AG09309 (cell line): ENCODE data around the gene CDS2.
"Not testable (repeated sequence)": the region's sequence is repeated elsewhere in the genome, so short reads cannot be mapped to it uniquely, and the experiment has no call there.

Experiments
- DNase-seq: peaks from one replicate; pipeline ENCODE4 v3.0.0-alpha.2; 2010; ENCODE audit warnings: low read depth
- H3K4me3 ChIP-seq: 2 replicates; pipeline ENCODE4 v1.5.1; 2011; ENCODE audit warnings: mild to moderate bottlenecking, low read depth, low read length, moderate library complexity; ENCODE audit not compliant: control insufficient read depth
- TF ChIP-seq, protein P1 (sequence below): IDR thresholded peaks from 2 replicates; pipeline ENCODE4 v1.5.1; 2011; ENCODE audit warnings: mild to moderate bottlenecking, low read depth, low read length, inconsistent platforms; ENCODE audit not compliant: insufficient read depth, control insufficient read depth; ENCODE audit errors: missing control alignments

CDS2 gene

DNA sequence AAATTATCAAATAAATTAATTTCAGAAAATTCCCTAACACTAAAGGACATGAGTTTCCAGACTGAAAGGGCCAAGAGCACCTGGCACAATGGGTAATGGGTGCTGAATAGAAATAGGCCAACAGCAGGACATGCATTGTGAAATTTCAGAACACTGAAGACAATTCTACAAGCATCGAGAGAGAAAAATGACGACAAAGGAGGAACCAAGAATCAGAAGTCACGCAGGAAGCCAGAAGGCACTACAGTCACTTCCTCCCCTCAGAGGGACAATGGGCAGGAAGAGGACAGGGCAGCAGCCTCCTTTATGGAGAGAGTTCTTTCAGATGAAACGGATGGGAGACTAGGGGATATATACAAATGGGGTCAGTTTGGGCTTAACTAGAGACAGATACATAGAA lies 36.6 kb upstream of the CDS2 start:
- DNase-seq: no peak
- TF ChIP-seq, protein P1, sequence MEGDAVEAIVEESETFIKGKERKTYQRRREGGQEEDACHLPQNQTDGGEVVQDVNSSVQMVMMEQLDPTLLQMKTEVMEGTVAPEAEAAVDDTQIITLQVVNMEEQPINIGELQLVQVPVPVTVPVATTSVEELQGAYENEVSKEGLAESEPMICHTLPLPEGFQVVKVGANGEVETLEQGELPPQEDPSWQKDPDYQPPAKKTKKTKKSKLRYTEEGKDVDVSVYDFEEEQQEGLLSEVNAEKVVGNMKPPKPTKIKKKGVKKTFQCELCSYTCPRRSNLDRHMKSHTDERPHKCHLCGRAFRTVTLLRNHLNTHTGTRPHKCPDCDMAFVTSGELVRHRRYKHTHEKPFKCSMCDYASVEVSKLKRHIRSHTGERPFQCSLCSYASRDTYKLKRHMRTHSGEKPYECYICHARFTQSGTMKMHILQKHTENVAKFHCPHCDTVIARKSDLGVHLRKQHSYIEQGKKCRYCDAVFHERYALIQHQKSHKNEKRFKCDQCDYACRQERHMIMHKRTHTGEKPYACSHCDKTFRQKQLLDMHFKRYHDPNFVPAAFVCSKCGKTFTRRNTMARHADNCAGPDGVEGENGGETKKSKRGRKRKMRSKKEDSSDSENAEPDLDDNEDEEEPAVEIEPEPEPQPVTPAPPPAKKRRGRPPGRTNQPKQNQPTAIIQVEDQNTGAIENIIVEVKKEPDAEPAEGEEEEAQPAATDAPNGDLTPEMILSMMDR: no peak
- no peak overlapping the region for H3K4me3 ChIP-seq

- TF ChIP-seq, protein P1: no peak
- DNase-seq: no peak
- H3K4me3 ChIP-seq: no peak overlapping the region
These were observed 34.9 kb upstream of the CDS2 start for GRCh38 chr20:5091902-5092301.

DNA sequence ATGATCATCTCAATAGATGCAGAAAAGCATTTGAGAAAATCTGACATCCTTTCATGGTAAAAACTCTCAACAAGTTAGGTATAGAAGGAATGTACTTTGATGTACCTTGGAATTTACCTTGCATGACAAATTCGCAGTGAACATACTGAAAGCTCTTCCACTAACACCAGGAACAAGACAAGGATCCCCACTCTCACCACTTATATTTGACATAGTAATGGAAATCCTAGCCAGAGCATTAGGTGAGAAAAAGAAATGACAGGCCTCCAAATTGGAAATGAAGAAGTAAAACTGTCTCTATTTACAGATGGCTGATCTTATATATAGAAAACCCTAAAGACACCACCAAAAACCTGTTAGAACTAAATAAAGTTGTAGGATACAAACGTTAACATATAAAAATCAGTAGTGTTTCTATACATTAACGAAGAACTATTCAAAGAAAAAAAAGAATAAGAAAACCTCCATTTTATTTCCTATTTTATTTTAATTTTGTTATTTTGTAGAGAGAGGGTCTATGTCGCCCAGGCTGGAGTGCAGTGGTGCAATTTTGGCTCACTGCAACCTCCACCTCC lies 34.0 kb upstream of the CDS2 start:
- no peak for DNase-seq
- TF ChIP-seq, protein P1: no peak
- H3K4me3 ChIP-seq: no peak overlapping the region

- TF ChIP-seq, protein P1: no peak
- no peak for DNase-seq
- no peak overlapping the region for H3K4me3 ChIP-seq
These were observed 31.4 kb upstream of the CDS2 start for GRCh38 chr20:5095454-5095853.

- DNase-seq: no peak
- TF ChIP-seq, protein P1: no peak
- no peak overlapping the region for H3K4me3 ChIP-seq
These were observed 30.9 kb upstream of the CDS2 start for GRCh38 chr20:5095931-5096330.

- DNase-seq: no peak
- TF ChIP-seq, protein P1: no peak
- H3K4me3 ChIP-seq: no peak overlapping the region
These were observed 30.3 kb upstream of the CDS2 start for GRCh38 chr20:5096463-5096862.

- not testable (repeated sequence) for H3K4me3 ChIP-seq, DNase-seq
These were observed 27.8 kb upstream of the CDS2 start for GRCh38 chr20:5099009-5099408.

GRCh38 chr20:5099909-5100308 lies 26.9 kb upstream of the CDS2 start:
- H3K4me3 ChIP-seq, DNase-seq: not testable (repeated sequence)
